T-helper 1 cell (primary cell): ENCODE data around the gene ZSCAN2.
"Not testable (repeated sequence)": the region's sequence is repeated elsewhere in the genome, so short reads cannot be mapped to it uniquely, and the experiment has no call there.

ENCODE experiments used
- DNase-seq, 5 donors: peaks; one replicate each; pipeline ENCODE4 v3.0.0-alpha.2; 2012 to 2020

ZSCAN2 gene

GRCh38 chr15:84641871-84642270 lies 41.1 kb downstream of the ZSCAN2 start:
- not testable (repeated sequence) for DNase-seq

- not testable (repeated sequence) for DNase-seq
These were observed 41.8 kb downstream of the ZSCAN2 start for GRCh38 chr15:84642640-84643039.

- no peak for DNase-seq
These were observed 43.0 kb downstream of the ZSCAN2 start for GRCh38 chr15:84643838-84644237.

DNA sequence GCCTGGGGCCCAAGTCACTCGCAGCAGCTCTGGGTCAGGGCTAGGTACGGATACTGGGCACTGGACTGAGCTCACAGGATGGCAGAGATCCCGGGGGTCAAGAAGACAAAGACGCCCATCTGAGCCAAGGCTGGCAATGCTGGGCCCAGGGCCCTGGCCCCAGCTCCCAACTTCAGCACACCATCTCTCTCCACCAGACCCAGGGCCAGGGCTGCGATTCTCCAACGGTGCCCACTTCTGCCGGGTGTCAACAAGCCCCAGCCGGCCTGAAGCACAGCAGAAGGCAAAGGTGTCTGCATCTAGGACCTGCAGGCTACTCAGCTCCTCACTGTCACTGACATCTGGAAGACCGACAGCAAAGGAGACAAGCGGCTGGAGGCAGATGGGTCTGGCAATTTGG lies 44.7 kb downstream of the ZSCAN2 start:
- DNase-seq, result no peak

DNA sequence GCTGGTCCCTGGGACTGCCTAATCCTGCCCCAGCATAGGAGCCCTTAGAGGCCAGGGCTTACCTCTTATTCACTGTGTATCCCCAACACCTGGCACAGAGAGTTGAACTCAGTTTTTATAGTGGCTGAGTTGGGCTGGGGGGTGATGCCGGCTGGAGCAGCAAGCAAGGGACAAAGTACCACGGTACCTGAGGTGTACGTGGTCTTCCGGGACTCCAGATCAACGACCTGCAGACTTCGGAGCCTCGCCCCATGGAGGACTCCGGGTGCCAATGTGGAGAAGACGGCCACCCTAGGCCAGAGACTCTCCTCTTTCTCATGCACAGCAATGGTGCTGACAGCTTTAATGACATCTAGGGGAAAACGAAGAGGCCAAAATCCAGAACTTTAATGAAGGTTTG lies 45.2 kb downstream of the ZSCAN2 start:
- DNase-seq, result no peak

GRCh38 chr15:84647726-84648125 lies 46.9 kb downstream of the ZSCAN2 start:
- no peak for DNase-seq

DNA sequence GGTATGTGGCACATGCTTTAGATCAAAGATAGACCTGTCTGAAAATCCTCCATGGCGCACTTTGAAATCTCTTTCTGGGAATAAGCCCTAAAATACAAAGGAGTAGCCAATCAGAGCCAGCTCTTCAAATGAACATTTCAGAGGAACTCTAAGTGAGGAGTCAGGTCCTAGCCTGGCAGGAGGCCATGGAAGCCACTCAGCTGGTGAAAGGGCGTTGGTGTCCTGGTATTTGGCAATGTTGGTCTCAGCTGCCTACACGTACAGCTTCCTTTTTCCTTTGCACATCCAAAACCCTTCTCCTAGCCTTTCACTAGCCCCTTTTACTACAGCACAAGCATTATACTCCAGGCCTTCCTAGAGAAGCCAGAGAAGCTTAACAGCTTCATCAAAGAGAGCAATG lies 47.7 kb downstream of the ZSCAN2 start:
- no peak for DNase-seq

- no peak for DNase-seq
These were observed 48.9 kb downstream of the ZSCAN2 start for GRCh38 chr15:84649706-84650105.

GRCh38 chr15:84653584-84653909 lies 52.7 kb downstream of the ZSCAN2 start:
- DNase-seq, result no peak

- DNase-seq, result peak; percentile 93 to 97 (median 96)
These were observed 53.3 kb downstream of the ZSCAN2 start, which contains the start of gene WDR73 for GRCh38 chr15:84653910-84654688. Gene WDR73 (minus strand): TSS chr15:84654283. CDS start chr15:84654274, 9 bp downstream.

DNA sequence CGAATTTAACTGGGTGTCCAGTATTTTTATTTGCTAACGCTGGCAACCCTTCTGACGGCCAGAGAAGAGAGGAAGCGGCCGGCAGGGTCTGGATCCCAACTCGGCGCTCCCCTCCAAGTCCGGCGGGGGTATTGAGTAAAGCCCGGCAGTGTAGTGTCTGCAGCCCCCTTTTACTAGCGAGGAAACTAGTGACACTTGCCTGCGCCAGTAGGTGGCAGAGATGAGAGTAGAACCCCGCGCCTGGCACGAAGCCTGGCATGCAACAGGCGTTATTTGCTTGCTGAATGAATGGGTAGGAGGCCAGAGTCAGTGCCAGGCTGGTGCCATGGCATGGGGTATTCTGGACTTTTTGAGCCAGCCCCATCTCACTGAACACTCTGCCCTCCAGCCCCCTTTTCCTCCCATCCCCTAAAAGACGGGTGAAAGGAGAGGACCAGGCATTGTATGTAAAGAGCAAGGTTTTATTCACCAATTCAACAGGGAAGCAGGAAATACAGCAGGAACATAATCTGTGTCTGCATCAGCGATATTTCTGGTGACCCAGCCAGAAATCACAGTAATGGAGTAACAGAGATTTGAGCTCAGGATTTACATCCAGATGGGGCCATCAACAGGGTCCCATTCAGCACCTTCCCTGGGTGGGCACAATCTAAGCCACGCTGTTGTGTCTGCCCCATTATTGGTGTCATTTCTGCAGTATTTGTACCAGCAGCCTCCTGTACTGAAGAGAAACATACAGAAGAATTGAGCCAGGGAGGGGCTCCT lies 54.1 kb downstream of the ZSCAN2 start:
- DNase-seq, result peak; percentile 48 to 87 (median 61)

GRCh38 chr15:84656972-84657371 lies 56.2 kb downstream of the ZSCAN2 start:
- DNase-seq, result no peak

DNA sequence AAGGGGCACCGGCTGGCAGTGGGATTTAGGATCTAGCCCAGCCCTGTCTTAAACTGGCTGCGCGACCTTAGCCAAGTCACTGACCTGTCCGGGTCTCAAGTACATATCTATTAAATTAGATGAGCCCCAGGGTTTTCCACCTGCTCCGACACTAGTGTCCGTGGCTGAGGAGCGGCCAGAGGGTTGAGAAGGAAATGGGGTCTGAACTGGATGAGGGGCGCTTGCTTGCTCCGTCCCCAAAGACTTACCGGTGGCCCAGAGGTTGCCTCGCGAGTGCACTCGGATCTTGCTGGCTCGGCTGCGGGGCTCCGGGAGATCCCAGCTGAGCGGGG lies 56.9 kb downstream of the ZSCAN2 start:
- no peak for DNase-seq

DNA sequence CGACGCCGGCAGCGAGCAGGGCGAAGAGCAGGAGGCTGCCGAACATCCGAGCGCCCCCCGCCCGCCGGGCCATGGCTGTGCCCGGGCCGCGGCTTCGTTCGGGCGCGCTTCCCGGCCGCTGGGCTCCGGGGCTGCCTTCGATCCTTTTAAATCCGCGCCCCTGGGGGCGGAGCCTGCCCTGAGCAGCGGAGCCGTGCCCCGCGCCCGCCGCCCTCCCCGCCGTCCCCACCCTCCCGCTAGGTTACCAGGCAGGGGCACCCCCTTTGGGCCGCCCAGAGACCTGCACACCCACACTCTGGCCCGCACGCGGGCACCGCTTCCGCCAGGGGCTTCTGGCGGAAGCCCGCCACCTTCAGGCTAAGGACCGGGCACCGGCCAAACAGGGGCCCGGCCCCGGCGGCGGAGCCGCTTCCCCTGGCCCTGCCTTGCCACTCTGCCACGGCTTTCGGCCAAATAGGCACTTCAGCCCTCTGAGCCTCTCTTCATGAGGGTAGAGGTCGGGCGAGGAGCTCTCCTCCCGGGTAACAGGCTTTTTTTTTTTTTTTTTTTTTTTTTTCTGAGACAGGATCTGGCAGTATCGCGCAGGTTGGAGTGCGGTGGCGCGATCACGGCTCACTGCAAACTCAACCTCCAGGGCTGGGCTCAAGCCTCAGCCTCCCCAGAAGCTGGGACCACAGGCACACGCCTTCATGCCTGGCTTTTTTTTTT lies 57.4 kb downstream of the ZSCAN2 start, which contains the start of gene NMB:
Gene NMB (minus strand): TSS at position 120 of the 708 bp plus-strand sequence. CDS start 47 bp downstream, at position 73.
- DNase-seq, result peak; percentile 81 to 88 (median 82)

DNA sequence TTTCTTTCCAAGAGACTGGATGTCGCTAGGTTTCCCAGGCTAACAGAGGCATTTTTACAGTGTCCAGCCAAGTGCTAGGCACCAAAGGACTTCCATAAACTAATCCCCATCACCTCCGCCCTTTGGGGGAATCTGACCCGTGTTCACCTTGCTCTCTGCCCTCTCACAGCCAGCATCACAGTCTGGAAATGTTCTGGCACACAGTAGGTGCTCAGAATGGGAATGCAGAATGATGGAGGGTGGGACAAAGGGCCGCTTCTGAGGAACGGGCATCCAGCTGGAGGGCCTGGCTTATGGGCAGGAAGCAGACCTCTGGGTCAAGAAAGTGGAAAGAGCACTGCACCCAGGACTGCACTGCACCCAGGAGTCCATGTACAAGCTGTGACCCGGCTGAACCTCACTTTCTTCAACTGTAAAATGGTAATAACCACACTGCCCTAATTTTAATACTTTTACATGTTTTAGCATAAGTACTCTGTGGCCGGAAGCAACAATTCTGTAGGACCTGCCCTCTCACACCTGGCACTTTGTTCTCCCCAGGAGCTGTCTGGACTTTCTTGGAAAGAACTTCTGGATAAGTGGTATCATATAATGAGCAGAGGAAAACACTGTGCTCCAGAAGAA lies 58.1 kb downstream of the ZSCAN2 start:
- no peak for DNase-seq

DNA sequence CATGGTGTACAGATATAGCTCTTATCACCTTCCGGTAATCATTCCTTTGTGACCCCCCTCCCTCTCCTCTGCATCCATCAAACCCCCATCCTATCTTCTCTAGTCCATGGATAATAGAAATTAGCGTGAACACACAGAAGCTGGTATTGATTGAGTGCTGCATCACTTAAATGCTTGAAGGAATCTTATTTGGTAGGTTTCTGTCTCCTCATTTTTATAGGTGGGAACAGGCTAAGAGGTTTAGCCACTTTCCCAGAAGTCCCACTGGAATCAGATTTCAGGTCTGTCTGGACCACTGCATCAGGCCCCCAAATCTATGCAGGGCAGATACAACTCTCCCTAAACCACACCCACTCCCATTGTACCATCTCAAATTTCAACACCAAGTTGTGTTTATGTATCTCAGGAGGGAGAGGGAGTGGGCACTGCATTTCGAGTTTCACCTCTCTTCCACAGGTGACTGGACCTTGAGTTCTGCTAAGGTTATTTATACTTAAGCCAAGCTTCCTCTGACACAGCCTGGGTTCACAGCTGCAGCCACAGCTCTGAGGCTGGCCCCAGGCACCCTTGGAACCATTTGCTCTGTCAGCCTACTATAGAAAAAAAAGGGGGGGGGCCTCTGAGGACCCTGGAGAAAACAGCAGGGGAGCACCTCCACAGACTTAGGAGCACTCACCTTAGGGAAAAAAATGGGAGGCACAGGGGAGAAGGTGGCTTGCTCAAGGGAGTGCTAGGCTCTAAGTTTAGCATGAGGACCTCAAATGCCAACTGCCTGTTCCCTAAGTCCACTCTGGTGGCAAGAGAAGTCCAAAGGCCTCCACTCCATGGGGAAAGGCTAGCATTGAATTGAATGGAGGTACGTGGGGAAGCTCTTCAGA lies 59.3 kb downstream of the ZSCAN2 start:
- DNase-seq, result no peak

DNA sequence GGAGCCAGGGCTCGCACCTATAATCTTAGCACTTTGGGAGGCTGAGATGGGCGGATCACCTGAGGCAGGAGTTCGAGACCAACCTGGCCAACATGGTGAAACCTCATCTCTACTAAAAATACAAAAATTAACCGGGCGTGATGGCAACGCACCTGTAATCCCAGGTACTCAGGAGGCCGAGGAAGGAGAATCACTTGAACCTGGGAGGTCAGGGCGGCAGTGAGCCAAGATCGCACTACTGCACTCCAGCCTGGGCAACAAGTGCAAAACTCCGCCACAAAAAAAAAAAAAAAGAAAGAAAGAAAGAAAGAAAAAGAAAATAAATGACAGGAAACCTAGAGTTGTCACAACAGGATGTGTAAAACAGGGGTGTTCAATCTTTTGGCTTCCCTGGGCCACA lies 60.2 kb downstream of the ZSCAN2 start:
- no peak for DNase-seq

GRCh38 chr15:84666373-84666772 lies 65.6 kb downstream of the ZSCAN2 start:
- no peak for DNase-seq

- DNase-seq, result no peak
These were observed 67.6 kb downstream of the ZSCAN2 start for GRCh38 chr15:84668221-84668982.

- no peak for DNase-seq
These were observed 68.9 kb downstream of the ZSCAN2 start for GRCh38 chr15:84669726-84670125.

GRCh38 chr15:84671211-84671610 lies 70.4 kb downstream of the ZSCAN2 start:
- DNase-seq, result no peak
